WERI-Rb-1 (cell line): Measurements from ENCODE around the gene SELENOI.
A peak's percentile ranks its signal among the peaks of the same experiment; 100 is the strongest.

Experiments used
- DNase-seq: peaks from one replicate; pipeline ENCODE4 v3.0.0-alpha.2; 2020
- H3K27ac ChIP-seq: fragments of 250-450 bp; sonication (Bioruptor Pico); 2 replicates; pipeline ENCODE4 v1.5.1; 2020; ENCODE audit warnings: mild to moderate bottlenecking, moderate library complexity
- H3K27me3 ChIP-seq: fragments of 250-450 bp; sonication (Bioruptor Pico); 2 replicates; pipeline ENCODE4 v1.5.1; 2021; ENCODE audit warnings: mild to moderate bottlenecking, low read depth, moderate library complexity; ENCODE audit not compliant: insufficient read depth, severe bottlenecking
- H3K36me3 ChIP-seq: fragments of 250-450 bp; sonication (Bioruptor Pico); 2 replicates; pipeline ENCODE4 v1.5.1; 2020; ENCODE audit warnings: mild to moderate bottlenecking, moderate library complexity
- H3K4me3 ChIP-seq: 2 replicates; pipeline ENCODE4 v1.5.1; 2011; ENCODE audit warnings: low read depth, mild to moderate bottlenecking, control low read depth, low read length
- H3K9me3 ChIP-seq: fragments of 250-450 bp; sonication (Bioruptor Pico); 2 replicates; pipeline ENCODE4 v1.5.1; 2021; ENCODE audit warnings: mild to moderate bottlenecking, moderate library complexity; ENCODE audit not compliant: severe bottlenecking
- TF ChIP-seq, protein P1 (sequence below): IDR thresholded peaks from 2 replicates; pipeline ENCODE4 v1.5.1; 2011; ENCODE audit warnings: low read depth, mild to moderate bottlenecking, control low read depth, inconsistent platforms, low read length

Gene SELENOI

DNA sequence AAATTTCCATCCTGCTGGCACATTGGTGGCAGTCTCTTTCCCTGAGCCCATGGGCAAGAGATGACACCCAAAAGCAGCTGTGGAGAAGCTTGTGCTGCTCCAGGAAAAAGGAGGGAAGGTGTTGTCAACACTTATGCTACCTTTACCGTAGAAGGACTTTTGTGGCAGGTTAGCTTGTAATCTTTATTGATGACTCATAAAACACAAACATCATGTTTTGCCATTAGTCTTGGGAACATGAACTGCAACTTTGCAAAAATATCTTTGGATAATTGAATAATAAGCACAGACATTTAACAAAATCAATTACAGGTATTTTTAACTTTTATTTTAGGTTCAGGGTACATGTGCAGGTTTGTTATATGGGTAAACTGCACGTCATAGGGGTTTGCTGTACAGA, 89.2 kb downstream of the SELENOI start:
- TF ChIP-seq, protein P1, sequence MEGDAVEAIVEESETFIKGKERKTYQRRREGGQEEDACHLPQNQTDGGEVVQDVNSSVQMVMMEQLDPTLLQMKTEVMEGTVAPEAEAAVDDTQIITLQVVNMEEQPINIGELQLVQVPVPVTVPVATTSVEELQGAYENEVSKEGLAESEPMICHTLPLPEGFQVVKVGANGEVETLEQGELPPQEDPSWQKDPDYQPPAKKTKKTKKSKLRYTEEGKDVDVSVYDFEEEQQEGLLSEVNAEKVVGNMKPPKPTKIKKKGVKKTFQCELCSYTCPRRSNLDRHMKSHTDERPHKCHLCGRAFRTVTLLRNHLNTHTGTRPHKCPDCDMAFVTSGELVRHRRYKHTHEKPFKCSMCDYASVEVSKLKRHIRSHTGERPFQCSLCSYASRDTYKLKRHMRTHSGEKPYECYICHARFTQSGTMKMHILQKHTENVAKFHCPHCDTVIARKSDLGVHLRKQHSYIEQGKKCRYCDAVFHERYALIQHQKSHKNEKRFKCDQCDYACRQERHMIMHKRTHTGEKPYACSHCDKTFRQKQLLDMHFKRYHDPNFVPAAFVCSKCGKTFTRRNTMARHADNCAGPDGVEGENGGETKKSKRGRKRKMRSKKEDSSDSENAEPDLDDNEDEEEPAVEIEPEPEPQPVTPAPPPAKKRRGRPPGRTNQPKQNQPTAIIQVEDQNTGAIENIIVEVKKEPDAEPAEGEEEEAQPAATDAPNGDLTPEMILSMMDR = no peak
- Histone ChIP-seq H3K9me3 (no peaks in the 10 kb centered on the region), H3K36me3 (no peaks in the 10 kb centered on the region), H3K27me3 (no peaks in the 10 kb centered on the region), H3K4me3 (no peak overlapping the region), H3K27ac (no peak overlapping the region)
- no peak for DNase-seq

DNA sequence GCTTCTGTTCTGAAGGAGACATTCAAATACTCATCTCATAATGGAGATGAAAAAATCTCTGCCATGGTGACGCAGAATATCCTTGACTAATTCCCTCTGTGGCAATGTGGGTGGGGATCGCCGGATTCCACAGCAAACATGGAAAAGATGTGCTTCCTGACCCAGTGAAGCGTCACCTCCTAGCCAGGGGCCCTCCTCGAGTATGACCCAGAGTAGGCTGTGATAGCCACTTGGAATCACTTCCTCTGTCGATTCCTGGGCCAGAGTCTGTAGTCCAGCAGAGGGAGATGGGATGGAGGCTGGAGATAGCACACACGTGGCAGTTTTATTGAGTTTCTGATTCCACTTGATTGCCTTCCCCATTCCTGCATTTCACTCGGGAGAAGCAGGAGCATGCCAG, 92.6 kb downstream of the SELENOI start:
- Histone ChIP-seq H3K36me3 (no peaks in the 10 kb centered on the region), H3K27me3 (no peaks in the 10 kb centered on the region), H3K4me3 (no peak overlapping the region), H3K9me3 (no peaks in the 10 kb centered on the region), H3K27ac (no peak overlapping the region)
- TF ChIP-seq, protein P1 = no peak
- DNase-seq = no peak

DNA sequence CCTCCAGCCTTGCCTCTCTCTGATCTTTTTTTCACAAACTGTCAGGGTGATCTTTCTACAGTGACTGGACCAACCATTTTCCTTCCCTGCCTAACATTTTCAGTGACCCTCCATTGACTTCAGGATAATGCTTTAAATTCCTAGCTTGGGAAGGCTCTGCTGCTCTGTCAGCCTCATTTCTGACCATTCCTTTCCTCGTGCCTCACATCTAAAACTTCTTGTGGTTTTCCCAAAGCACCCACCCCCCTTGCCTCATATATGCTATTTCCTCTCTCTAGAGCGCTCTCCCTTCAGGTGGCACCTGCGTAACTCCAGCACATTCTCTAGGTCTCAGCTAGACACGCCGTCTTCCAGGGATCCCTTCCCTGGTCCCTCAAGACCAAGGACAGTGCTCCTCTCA, 93.0 kb downstream of the SELENOI start:
- no peak overlapping the region for H3K27ac ChIP-seq
- no peak for DNase-seq

DNA sequence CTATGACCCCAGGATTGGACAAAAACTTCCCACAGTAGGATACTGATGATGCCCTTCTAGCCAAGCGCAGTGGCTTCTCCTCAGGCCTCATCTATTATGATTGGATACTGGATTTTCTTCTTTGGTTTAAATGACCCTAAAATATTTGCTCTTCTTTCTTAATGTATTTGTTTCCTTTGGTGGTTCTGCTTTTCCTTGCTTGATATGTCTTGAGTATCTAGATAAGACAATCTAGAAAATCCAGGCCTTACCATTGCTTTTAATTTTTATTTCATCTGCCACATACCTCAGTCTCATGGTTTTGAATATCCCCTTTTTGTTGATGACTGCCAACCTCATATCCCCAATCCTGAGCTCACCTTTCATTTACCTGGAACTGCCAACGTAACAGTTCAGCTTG, 96.4 kb downstream of the SELENOI start:
- TF ChIP-seq, protein P1 = no peak
- Histone ChIP-seq H3K36me3 (no peaks in the 10 kb centered on the region), H3K27ac (peak overlapping the region; percentile 14), H3K27me3 (no peaks in the 10 kb centered on the region), H3K4me3 (no peak overlapping the region), H3K9me3 (no peaks in the 10 kb centered on the region)
- DNase-seq = no peak

More for the DNA sequence above, 93.0 kb downstream of the SELENOI start:
- Histone ChIP-seq H3K9me3 (no peaks in the 10 kb centered on the region), H3K36me3 (no peaks in the 10 kb centered on the region), H3K4me3 (no peak overlapping the region), H3K27me3 (no peaks in the 10 kb centered on the region)
- TF ChIP-seq, protein P1 = no peak

DNA sequence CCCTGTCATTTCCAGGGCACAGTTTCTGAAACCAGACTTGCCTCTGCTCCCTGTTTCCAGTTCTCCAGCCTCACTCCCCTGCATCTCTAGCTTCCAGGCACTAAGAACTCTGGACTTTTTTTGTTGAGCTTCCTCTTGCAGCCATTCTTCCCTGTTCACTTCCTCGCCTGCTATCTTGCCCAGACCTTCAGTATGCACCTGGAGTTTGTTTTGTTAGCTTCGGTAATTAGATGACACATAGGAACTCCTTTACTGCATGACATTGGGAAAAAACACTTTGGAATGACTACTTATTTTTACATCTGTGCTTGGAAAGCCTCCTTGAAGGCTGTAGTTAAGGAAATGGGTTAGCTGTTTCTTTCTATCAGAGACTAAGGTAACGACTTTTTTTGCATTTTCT, 96.8 kb downstream of the SELENOI start:
- H3K27ac ChIP-seq = peak overlapping the region; percentile 14; the same call in 1 of the 2 replicates
- no peak overlapping the region for H3K4me3 ChIP-seq
- no peaks in the 10 kb centered on the region for H3K27me3 ChIP-seq
- H3K36me3 ChIP-seq = no peaks in the 10 kb centered on the region
- H3K9me3 ChIP-seq = no peaks in the 10 kb centered on the region
- DNase-seq = no peak
- TF ChIP-seq, protein P1 = no peak

DNA sequence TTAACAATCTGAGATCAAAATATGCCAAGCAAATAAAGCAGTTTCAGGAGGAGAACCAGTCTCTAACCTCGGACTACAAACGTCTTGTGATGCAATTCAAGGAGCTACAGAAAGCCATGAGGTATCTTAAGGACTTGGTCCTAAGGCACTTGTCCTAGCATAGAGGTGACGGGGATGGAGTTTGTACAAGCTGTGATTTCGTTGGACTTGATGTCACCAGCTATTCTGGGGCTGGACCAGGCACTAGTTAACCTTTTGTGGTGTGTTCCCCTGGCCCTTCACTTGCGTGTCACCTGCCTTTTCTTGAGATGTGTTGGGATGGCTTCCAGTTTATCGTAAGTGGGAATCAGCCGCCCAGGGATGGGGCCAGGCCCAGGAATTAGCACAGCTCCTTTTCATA, 98.3 kb downstream of the SELENOI start:
- DNase-seq = no peak
- TF ChIP-seq, protein P1 = no peak
- Histone ChIP-seq H3K27me3 (no peaks in the 10 kb centered on the region), H3K4me3 (no peak overlapping the region), H3K9me3 (no peaks in the 10 kb centered on the region), H3K27ac (no peak overlapping the region), H3K36me3 (no peaks in the 10 kb centered on the region)
